NCI-H1436 (cell line): ENCODE results near the gene FSIP1.

Source experiments
- DNase-seq: peaks from one replicate; lab custom pipeline; 2025; lab: John Stamatoyannopoulos, UW

The FSIP1 gene

GRCh38 chr15:39593656-39594445 lies 188.8 kb downstream of the FSIP1 start:
- DNase-seq = no peak

DNA sequence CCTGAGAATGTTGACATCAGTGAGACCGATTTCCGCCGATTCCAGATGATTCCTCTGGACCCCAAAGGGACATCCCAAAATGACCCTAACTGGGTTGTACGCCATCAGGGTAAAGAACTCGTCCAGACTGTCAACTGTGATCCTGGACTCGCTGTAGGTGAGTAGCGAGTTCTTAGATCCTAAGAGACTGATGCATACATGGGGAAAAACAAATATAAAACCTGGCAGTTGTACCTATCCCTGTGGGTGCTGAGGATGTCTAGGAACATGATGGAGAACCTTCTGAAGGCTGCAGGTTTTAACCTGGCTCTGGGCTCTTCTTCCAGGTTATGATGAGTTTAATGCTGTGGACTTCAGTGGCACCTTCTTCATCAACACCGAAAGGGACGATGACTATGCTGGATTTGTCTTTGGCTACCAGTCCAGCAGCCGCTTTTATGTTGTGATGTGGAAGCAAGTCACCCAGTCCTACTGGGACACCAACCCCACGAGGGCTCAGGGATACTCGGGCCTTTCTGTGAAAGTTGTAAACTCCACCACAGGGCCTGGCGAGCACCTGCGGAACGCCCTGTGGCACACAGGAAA lies 189.5 kb downstream of the FSIP1 start:
- no peak for DNase-seq

- no peak for DNase-seq
Observed at GRCh38 chr15:39592500-39592899, 190.1 kb downstream of the FSIP1 start.

DNA sequence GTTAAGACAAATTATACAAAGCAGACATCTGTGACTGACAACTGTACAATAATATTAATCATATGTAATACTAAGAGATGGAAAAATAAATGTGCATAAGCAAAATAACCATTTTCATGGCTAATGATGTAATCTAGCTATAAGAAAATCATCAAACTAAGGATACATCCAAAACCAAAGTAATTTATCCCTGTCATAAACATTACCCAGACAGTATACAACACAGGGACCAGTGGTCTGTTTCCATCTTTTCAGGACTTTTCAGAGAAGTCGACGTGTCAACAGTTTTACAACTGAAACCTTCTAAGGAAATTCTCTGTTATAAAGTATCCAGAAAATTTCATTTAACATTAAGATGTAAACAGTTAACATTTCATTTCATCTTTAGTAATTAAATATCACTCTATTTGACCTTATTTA lies 190.7 kb downstream of the FSIP1 start:
- DNase-seq = no peak

DNA sequence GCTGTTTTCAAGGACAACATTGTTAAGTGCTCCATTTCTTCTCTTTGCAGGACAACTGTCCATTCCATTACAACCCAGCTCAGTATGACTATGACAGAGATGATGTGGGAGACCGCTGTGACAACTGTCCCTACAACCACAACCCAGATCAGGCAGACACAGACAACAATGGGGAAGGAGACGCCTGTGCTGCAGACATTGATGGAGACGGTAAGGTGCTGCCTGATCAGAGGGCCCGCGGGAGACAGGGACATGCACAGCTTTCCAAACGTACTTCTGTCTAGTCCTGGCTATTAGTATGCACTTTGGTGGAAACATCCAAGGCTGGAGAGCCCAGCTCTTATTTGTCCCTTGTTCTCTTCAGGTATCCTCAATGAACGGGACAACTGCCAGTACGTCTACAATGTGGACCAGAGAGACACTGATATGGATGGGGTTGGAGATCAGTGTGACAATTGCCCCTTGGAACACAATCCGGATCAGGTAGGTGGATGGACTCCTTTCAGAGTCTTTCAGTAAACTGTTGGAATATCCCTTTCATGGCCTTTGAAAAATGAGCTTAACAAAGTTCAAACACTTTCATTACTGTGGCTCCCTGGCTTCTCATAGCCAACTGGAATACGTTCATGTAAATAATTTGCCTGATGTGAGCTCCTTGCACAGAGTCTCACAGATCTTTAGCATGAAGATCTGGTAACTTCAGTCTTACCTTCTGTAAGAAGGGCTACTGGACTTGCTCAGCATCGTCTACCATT lies 191.3 kb downstream of the FSIP1 start:
- DNase-seq = no peak

GRCh38 chr15:39589815-39590644 lies 192.6 kb downstream of the FSIP1 start:
- DNase-seq = no peak

- no peak for DNase-seq
Observed at GRCh38 chr15:39589193-39589814, 193.3 kb downstream of the FSIP1 start.

DNA sequence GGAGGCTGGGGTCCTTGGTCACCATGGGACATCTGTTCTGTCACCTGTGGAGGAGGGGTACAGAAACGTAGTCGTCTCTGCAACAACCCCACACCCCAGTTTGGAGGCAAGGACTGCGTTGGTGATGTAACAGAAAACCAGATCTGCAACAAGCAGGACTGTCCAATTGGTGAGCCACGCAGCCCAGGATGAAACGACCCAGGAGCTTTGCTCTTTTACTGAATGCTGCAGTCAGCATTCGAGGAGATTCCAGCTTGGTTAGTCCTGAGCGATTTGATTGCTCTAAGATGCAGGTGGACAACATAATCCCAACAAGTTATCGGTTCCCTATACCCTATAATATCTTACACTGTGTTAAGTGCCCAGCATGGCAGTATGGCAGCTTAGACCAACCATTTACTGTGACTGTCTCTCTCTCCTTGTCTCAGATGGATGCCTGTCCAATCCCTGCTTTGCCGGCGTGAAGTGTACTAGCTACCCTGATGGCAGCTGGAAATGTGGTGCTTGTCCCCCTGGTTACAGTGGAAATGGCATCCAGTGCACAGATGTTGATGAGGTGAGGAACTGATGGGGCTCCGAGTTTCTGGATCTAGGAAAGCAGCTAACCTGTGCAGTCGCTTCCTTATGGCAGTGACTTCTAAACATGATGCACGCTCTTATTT lies 194.0 kb downstream of the FSIP1 start:
- no peak for DNase-seq

DNA sequence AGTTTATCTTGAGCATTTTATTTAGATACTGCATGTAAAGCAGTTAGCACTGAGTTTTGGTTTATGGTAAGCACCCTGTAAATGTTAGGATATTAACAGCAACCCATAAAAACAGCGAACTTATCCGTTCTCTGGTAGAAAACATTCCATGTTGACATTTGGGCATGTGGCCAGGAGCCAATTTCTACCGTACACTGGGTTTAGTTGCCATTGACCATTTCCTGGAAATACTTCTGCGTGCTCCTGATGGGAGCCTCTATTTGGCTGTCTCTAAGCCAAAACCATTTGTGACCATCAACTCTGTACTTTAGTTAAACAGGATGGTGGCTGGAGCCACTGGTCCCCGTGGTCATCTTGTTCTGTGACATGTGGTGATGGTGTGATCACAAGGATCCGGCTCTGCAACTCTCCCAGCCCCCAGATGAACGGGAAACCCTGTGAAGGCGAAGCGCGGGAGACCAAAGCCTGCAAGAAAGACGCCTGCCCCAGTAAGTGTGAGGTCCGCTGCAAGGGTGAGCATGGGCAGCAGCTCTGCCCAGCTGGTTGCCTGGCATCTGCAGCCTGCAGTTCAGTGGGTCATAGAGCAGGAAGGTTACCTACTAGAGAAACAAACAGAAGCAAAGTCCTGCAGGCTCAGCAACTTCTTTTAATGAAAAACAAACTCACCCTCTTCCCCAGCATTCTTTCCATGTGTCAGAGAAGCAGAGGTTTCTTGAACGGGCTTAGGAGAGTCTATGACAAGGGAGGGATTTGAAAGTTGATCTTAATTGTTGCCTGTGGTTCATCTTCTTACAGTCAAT lies 194.7 kb downstream of the FSIP1 start:
- DNase-seq = no peak

DNA sequence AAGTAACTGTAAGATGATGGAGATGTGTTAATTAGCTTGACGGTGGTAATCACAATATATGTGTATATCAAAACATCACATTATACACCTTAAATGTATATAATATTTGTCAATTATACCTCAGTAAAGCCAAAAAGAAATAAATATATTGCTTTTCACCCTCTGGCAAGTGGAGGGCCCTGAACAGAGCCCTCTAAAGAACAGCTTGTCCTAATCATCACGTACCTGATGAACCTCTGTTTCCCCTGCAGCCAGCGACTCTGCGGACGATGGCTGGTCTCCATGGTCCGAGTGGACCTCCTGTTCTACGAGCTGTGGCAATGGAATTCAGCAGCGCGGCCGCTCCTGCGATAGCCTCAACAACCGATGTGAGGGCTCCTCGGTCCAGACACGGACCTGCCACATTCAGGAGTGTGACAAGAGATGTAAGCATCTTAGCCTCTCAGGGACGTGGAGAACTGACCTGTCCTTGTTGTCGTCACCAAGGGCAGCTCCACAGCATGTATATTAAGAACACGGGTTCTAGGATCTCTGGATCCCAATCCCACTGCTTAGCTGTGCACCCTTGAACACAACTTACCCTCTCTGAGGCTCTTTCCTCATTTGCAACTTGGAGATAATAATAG lies 195.4 kb downstream of the FSIP1 start:
- DNase-seq = no peak

DNA sequence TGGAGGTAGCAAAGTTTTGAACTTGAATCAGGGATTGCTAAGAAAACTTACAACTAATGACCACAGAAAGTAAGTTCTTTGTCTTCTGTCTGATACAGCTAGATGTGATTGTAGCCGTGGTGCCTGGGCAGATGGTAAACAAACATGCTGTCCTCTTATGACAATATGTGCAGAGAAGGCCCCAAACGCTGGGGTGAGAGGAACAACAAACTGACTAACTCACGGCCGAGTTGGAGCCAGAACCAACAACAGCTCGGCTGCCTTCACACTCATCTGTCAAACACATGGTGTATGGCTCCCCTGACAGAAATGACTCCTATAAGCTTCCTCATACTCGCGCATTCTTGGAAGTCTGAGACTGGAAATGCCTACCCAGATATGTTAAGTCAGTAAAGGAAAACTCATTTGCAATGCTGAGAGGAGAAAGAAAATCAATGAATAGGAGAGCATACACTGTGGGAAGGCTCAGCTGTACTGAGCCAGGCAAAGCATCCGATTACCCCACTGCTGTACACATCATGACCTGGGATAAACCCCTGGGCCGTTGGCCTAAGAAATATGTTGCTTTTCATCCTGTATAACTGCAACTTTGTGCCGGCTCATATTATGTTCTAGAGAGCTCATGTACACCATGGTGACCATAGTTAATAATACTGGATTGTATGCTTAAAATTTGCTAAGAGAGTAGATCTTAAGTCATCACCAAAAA lies 196.1 kb downstream of the FSIP1 start:
- DNase-seq = no peak

DNA sequence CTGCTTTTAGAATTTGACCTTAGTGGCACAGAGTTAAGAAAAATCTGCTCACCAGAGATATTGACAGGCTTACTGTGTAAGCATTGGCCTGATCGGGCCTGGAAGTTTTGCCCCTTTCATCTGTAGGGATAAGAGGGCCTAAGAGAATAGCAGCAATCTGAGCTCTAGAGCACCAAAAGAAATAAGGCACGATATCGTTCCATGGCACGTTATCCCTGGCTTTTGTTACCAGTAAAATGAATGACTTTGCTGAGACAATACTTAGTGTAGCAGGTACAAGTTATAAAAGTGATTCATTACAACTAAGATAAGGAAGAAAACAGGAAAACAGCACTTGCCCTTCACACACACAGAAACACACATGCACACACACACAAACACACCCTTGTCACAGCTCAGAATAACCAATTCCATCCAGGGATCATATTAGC lies 196.8 kb downstream of the FSIP1 start:
- DNase-seq = no peak

GRCh38 chr15:39585389-39585841 lies 197.2 kb downstream of the FSIP1 start:
- DNase-seq = no peak

- DNase-seq = no peak
Observed at GRCh38 chr15:39584662-39585388, 197.8 kb downstream of the FSIP1 start.

- DNase-seq = no peak
Observed at GRCh38 chr15:39584266-39584659, 198.4 kb downstream of the FSIP1 start.

DNA sequence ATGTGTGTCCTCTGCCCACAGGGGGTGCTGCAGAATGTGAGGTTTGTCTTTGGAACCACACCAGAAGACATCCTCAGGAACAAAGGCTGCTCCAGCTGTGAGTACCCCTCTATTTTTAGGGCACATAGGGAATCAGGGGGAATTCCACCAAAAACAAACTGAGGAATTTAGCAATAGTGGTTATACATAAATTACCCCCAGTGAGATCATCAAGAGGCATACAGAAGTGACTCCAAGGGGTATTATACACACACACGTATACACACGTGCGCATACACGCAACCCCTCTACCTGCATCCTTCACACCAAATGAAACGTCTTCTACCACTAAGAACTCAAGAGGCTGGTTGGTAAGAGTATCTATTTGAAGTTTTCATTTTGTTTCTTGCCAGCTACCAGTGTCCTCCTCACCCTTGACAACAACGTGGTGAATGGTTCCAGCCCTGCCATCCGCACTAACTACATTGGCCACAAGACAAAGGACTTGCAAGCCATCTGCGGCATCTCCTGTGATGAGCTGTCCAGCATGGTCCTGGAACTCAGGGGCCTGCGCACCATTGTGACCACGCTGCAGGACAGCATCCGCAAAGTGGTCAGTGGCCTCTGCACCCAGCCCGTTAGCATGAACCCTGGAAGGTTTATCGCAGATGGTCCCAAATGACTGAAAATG lies 198.9 kb downstream of the FSIP1 start:
- no peak for DNase-seq

- DNase-seq = no peak
Observed at GRCh38 chr15:39582977-39583595, 199.6 kb downstream of the FSIP1 start.
